Suprapubic skin (tissue), 4 donors: Measurements from ENCODE around the gene AATF.

Experiments
- CTCF ChIP-seq, 2 donors: fragments of 200-600 bp in 1 of 2; fragments of 450-650 bp in 1 of 2; sonication (generic) in 1 of 2; IDR thresholded peaks; one replicate each; pipeline ENCODE4 v1.5.1; 2016 to 2019; ENCODE audit warnings: antibody characterized with exemption in 2 of 2, mild to moderate bottlenecking in 1 of 2, moderate library complexity in 1 of 2
- POLR2A ChIP-seq, 2 donors: fragments of 450-650 bp; IDR thresholded peaks; one replicate each; pipeline ENCODE4 v1.6.1; 2017; ENCODE audit warnings: antibody characterized with exemption in 2 of 2, mild to moderate bottlenecking in 2 of 2, moderate library complexity in 2 of 2
- POLR2AphosphoS5 ChIP-seq, 3 donors: sonication (generic); formaldehyde crosslinking; IDR thresholded peaks; one replicate each; pipeline ENCODE4 v1.6.1; 2017; ENCODE audit warnings: antibody characterized with exemption in 3 of 3

DNA sequence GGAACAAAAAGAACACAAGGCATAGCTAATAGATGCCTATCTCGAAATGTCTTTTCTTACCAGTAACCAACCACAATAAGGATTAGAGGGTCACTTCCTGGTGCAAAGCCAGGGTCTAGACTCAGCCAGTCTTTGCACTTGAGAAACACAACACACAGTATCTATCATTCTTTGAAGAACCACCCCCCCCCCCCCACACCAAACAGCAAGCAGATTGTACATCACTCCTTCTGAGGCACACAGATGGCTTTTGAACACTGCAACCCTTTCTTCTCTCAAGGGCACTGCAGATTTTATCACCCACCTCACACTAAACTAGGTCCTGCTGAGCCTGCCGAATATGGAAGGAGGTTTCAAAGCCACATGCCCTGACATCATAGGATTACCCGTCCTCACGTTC lies 145.6 kb downstream of the AATF start:
- no peak for TF ChIP-seq CTCF (IDR thresholded peaks at IDR 0.05)
- TF ChIP-seq POLR2AphosphoS5 (IDR thresholded peaks at IDR 0.05), result no peak
- no peak for TF ChIP-seq POLR2A (IDR thresholded peaks at IDR 0.05)
